Erythroblast (primary cell): Measurements from ENCODE around the gene CSTB.

Experiments
- GATA1 ChIP-seq: IDR thresholded peaks from 2 replicates; pipeline ENCODE4 v1.6.1; 2011; ENCODE audit warnings: low read depth, mild to moderate bottlenecking, control low read depth, low read length, moderate library complexity
- POLR2A ChIP-seq: IDR thresholded peaks from 2 replicates; pipeline ENCODE4 v1.6.1; 2011; ENCODE audit warnings: mild to moderate bottlenecking, low read length

DNA sequence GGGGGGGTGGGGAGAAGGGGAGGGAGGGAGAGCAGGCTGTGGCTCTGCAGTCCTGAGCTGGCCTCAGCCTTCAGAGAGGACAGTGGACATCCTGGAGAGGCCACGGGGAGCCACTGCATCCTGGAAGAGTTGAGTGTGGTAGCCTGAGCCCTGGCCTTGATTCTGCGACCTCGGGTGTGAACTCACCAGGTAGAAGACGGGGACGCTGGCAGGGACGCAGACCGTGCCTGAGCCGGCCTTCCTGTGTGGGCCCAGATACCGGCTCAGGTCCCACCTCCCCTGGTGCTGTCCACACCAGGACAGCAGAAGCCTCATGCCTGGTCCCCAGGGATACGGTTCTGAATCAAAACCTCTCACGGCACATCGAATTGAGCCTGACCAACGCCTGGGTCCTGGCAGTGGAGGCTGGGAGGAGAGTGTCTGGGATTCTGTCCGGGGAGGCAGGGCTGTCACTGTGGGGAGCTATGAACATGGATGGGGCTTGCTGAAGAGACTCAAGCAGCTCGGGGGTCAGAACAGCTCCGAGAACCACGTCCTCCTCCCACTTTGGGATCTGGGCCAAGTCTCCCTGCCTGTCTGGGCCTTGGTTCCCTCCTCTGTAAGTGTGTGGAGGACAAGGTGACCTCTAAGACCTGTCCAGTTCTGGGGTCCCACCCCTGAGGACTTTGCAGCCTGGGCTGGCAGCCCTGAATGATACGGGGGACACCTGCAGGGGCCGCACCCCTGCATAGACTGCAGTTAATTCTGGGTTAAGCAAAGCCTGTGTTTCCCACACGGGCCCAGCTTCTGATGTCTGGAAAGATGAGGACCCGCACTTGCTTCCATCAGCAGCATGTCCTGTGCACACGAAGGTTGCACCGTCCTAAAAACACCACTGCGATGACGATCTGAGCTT lies 43.6 kb upstream of the CSTB start:
- TF ChIP-seq POLR2A (no peak), GATA1 (no peak)
